SK-N-SH (cell line): ENCODE measurements around the gene NELFA. TPM values are rescaled to one million over a fixed set of nuclear protein-coding genes. Genes with fewer than 3 reads are reported as not detected.

Experiments used
- CTCF ChIA-PET: fragments of 300-600, 350-600 bp; formaldehyde crosslinking; extraction: SDS; loops from one replicate; lab custom pipeline; 2021; lab: Yijun Ruan, JAX
- POLR2A ChIA-PET: fragments of 350-600 bp; sonication (Branson Sonifier 250); formaldehyde crosslinking; extraction: SDS; loops from one replicate; lab custom pipeline; 2020; ENCODE audit warnings: antibody characterized with exemption, inconsistent platforms; lab: Yijun Ruan, JAX
- DNase-seq: peaks from one replicate; pipeline ENCODE4 v3.0.0; 2012
- H2AFZ ChIP-seq: fragments of 200-600 bp; sonication (generic); 2 replicates; pipeline ENCODE4 v1.8.1; 2016; ENCODE audit warnings: antibody characterized with exemption, mild to moderate bottlenecking, low read depth
- H3F3A ChIP-seq: fragments of 200-600 bp; sonication (generic); replicated peaks from 2 replicates; pipeline ENCODE3; 2016; ENCODE audit warnings: antibody characterized with exemption, mild to moderate bottlenecking; ENCODE audit not compliant: insufficient read depth
- H3K27ac ChIP-seq, 2 experiments: fragments of 200-500 bp in 1 of 2; fragments of 200-600 bp in 1 of 2; sonication (Bioruptor generic) in 1 of 2; sonication (generic), shearing (Covaris generic) in 1 of 2; 2 replicates each; pipeline versions ENCODE4 v1.5.1 to v1.6.1; 2014 to 2016; ENCODE audit warnings: low read depth in 2 of 2, inconsistent platforms in 1 of 2, low read length in 1 of 2, mild to moderate bottlenecking in 1 of 2, mixed read lengths in 1 of 2
- H3K27me3 ChIP-seq: fragments of 200-600 bp; sonication (generic), shearing (Covaris generic); 2 replicates; pipeline ENCODE4 v1.6.1; 2016; ENCODE audit warnings: mixed run types; ENCODE audit not compliant: insufficient read depth
- H3K36me3 ChIP-seq, 2 experiments: fragments of 200-500 bp in 1 of 2; fragments of 200-600 bp in 1 of 2; sonication (Bioruptor generic) in 1 of 2; sonication (generic) in 1 of 2; replicated peaks in 1 of 2; 2 replicates each; pipeline versions ENCODE3 to v1.5.1; 2014 to 2016; ENCODE audit warnings: low read length in 1 of 2, mild to moderate bottlenecking in 1 of 2; ENCODE audit not compliant: insufficient read depth in 2 of 2, control insufficient read depth in 1 of 2
- H3K4me1 ChIP-seq, 2 experiments: fragments of 200-500 bp in 1 of 2; fragments of 200-600 bp in 1 of 2; sonication (Bioruptor generic) in 1 of 2; sonication (generic), shearing (Covaris generic) in 1 of 2; 2 replicates each; pipeline versions ENCODE4 v1.5.1 to v1.6.1; 2014 to 2016; ENCODE audit warnings: low read depth in 1 of 2, low read length in 1 of 2, mixed run types in 1 of 2; ENCODE audit not compliant: insufficient read depth in 2 of 2, control insufficient read depth in 1 of 2
- H3K4me2 ChIP-seq: fragments of 200-600 bp; sonication (generic), shearing (Covaris generic); 2 replicates; pipeline ENCODE4 v1.6.1; 2017; ENCODE audit warnings: mixed run types
- H3K4me3 ChIP-seq, 2 experiments: fragments of 200-500 bp in 1 of 2; fragments of 200-600 bp in 1 of 2; sonication (Bioruptor generic) in 1 of 2; sonication (generic), shearing (Covaris generic) in 1 of 2; 2 replicates each; pipeline versions ENCODE4 v1.5.1 to v1.8.1; 2014 to 2016; ENCODE audit warnings: low read depth in 2 of 2, inconsistent platforms in 1 of 2, low read length in 1 of 2, mild to moderate bottlenecking in 1 of 2, mixed read lengths in 1 of 2, moderate library complexity in 1 of 2
- H3K79me2 ChIP-seq: fragments of 200-600 bp; sonication (generic); 2 replicates; pipeline ENCODE4 v1.8.1; 2017; ENCODE audit warnings: mild to moderate bottlenecking; ENCODE audit not compliant: insufficient read depth
- H3K9ac ChIP-seq: fragments of 200-600 bp; sonication (generic); 2 replicates; pipeline ENCODE4 v1.6.1; 2017; ENCODE audit warnings: mixed run types
- H3K9me2 ChIP-seq: fragments of 200-600 bp; sonication (generic); 2 replicates; pipeline ENCODE4 v1.6.1; 2017; ENCODE audit warnings: mixed run types
- H3K9me3 ChIP-seq: fragments of 200-600 bp; sonication (generic); 2 replicates; pipeline ENCODE4 v1.6.1; 2017; ENCODE audit warnings: mixed run types, mild to moderate bottlenecking, moderate library complexity
- H4K20me1 ChIP-seq: fragments of 200-600 bp; sonication (generic); 2 replicates; pipeline ENCODE4 v1.6.1; 2017; ENCODE audit warnings: mild to moderate bottlenecking, mixed run types; ENCODE audit not compliant: insufficient read depth
- FOXM1 ChIP-seq: IDR thresholded peaks from 2 replicates; pipeline ENCODE4 v1.4.0; 2012; ENCODE audit warnings: low read depth, mild to moderate bottlenecking
- GABPA ChIP-seq: IDR thresholded peaks from 2 replicates; pipeline ENCODE4 v1.4.0; 2012; ENCODE audit warnings: low read depth, mild to moderate bottlenecking
- GATA2 ChIP-seq: sonication (generic); formaldehyde crosslinking; IDR thresholded peaks from 2 replicates; pipeline ENCODE4 v1.5.0; 2020; ENCODE audit warnings: mild to moderate bottlenecking, missing genetic modification reagents
- NRF1 ChIP-seq: IDR thresholded peaks from 2 replicates; pipeline ENCODE4 v1.6.1; 2012; ENCODE audit warnings: low read depth, mild to moderate bottlenecking, low read length
- PBX3 ChIP-seq: IDR thresholded peaks from 2 replicates; pipeline ENCODE4; 2012
- POLR2AphosphoS5 ChIP-seq: IDR thresholded peaks from 2 replicates; pipeline ENCODE4 v1.6.1; 2012; ENCODE audit warnings: low read depth, low read length
- REST ChIP-seq: IDR thresholded peaks from 2 replicates; pipeline ENCODE4 v1.6.1; 2012; ENCODE audit warnings: mild to moderate bottlenecking, low read depth, low read length, moderate library complexity
- SIN3A ChIP-seq: IDR thresholded peaks from 2 replicates; pipeline ENCODE4 v1.6.1; 2012; ENCODE audit warnings: low read depth, mild to moderate bottlenecking, low read length, moderate library complexity, borderline replicate concordance
- TAF1 ChIP-seq: IDR thresholded peaks from 2 replicates; pipeline ENCODE4 v1.6.1; 2012; ENCODE audit warnings: low read depth, mild to moderate bottlenecking, low read length, moderate library complexity, borderline replicate concordance
- WGBS: methylation state at CpG from one replicate; pipeline ENCODE4 v1.1.6; 2017; ENCODE audit warnings: low lambda C conversion rate; 5-methylcytosine and 5-hydroxymethylcytosine counted together
- polyA plus RNA-seq, 3 experiments: library from polyadenylated mRNA; depleted of rRNA; stranded (reverse); fragments of >200 nt; gene quantifications; 2 replicates each; pipeline ENCODE4 v1.2.3, GENCODE V29; 2012
- TF ChIP-seq, protein P1 (sequence below): fragments of 150-350 bp; IDR thresholded peaks from 2 replicates; pipeline ENCODE4 v1.6.1; 2016; ENCODE audit warnings: mild to moderate bottlenecking, low read depth, low read length
- TF ChIP-seq, protein P2 (sequence below): IDR thresholded peaks from 2 replicates; pipeline ENCODE4 v1.4.0; 2012; ENCODE audit warnings: low read depth, borderline replicate concordance

The NELFA gene
- polyA plus RNA-seq, 1 of the 3 experiments (the other 2 are of a cell fraction), result 26.8 TPM

- Histone ChIP-seq H3K4me1 (peaks cover 0 to 20% of the 10 kb centered on the region in 2 experiments; a peak in 1 of 4 replicates), H3K9me3 (no peaks in the 10 kb centered on the region), H3F3A (no peaks in the 10 kb centered on the region), H3K27ac (no peak overlapping the region), H3K79me2 (no peaks in the 10 kb centered on the region), H3K27me3 (peaks cover 17% of the 10 kb centered on the region), H3K4me2 (no peak overlapping the region), H3K36me3 (no peaks in the 10 kb centered on the region), H4K20me1 (no peaks in the 10 kb centered on the region), H2AFZ (no peak overlapping the region), H3K4me3 (no peak overlapping the region), H3K9ac (no peak overlapping the region), H3K9me2 (no peaks in the 10 kb centered on the region)
- TF ChIP-seq NRF1 (no peak), GATA2 (CRISPR knock-in tag) (no peak), GABPA (no peak), POLR2AphosphoS5 (no peak), PBX3 (no peak), TAF1 (no peak), SIN3A (no peak), REST (no peak), FOXM1 (no peak)
- TF ChIP-seq, protein P1, sequence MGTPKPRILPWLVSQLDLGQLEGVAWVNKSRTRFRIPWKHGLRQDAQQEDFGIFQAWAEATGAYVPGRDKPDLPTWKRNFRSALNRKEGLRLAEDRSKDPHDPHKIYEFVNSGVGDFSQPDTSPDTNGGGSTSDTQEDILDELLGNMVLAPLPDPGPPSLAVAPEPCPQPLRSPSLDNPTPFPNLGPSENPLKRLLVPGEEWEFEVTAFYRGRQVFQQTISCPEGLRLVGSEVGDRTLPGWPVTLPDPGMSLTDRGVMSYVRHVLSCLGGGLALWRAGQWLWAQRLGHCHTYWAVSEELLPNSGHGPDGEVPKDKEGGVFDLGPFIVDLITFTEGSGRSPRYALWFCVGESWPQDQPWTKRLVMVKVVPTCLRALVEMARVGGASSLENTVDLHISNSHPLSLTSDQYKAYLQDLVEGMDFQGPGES, result no peak
- TF ChIP-seq, protein P2, sequence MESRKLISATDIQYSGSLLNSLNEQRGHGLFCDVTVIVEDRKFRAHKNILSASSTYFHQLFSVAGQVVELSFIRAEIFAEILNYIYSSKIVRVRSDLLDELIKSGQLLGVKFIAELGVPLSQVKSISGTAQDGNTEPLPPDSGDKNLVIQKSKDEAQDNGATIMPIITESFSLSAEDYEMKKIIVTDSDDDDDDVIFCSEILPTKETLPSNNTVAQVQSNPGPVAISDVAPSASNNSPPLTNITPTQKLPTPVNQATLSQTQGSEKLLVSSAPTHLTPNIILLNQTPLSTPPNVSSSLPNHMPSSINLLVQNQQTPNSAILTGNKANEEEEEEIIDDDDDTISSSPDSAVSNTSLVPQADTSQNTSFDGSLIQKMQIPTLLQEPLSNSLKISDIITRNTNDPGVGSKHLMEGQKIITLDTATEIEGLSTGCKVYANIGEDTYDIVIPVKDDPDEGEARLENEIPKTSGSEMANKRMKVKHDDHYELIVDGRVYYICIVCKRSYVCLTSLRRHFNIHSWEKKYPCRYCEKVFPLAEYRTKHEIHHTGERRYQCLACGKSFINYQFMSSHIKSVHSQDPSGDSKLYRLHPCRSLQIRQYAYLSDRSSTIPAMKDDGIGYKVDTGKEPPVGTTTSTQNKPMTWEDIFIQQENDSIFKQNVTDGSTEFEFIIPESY, result no peak
- POLR2A ChIA-PET, result interaction anchor here (1.1 kb wide), 2 partner anchors 21 to 48 kb away, joined by 3 to 5 read pairs; no protein-coding TSS in a partner anchor
- 87% methylated on average over 24 of the region's 26 CpGs for WGBS
- DNase-seq, result no peak
- CTCF ChIA-PET, result no interaction called here
Observed at GRCh38 chr4:2057382-2058065, 48.8 kb upstream of the NELFA start.
